ENCODE measurements around the gene PRM1. TPM values are rescaled to one million over a fixed set of nuclear protein-coding genes. Genes with fewer than 3 reads are reported as not detected.

PRM1 gene
- total and polyA plus RNA-seq, 2 of the 13 experiments (the other 11 are each of a cell fraction or from before 2014, with no cell fraction given), result not detected

GRCh38 chr16:11280616-11281522, at the start of gene PRM1 (continued):
- TF ChIP-seq TBP (CRISPR knock-in tag; IDR thresholded peaks at IDR 0.05) (no peak), GLMP (CRISPR knock-in tag; IDR thresholded peaks at IDR 0.05; ENCODE audit: borderline replicate concordance) (no peak), RAD51 (IDR thresholded peaks at IDR 0.05; ENCODE audit: borderline replicate concordance) (no peak), KLF9 (CRISPR knock-in tag; IDR thresholded peaks at IDR 0.05; ENCODE audit: low read depth) (no peak), ZNF558 (CRISPR knock-in tag; IDR thresholded peaks at IDR 0.05; ENCODE audit: borderline replicate concordance) (no peak), FOSL2 (CRISPR knock-in tag; IDR thresholded peaks at IDR 0.05) (no peak), ZNF629 (CRISPR knock-in tag; conservative IDR thresholded peaks at IDR 0.05) (no peak), TSC22D2 (CRISPR knock-in tag; IDR thresholded peaks at IDR 0.05; ENCODE audit: borderline replicate concordance) (no peak), ZBTB10 (CRISPR knock-in tag; IDR thresholded peaks at IDR 0.05; ENCODE audit: borderline replicate concordance) (no peak), KDM1A (CRISPR knock-in tag; IDR thresholded peaks at IDR 0.05) (no peak), SRSF4 (IDR thresholded peaks at IDR 0.05; ENCODE audit: low read depth, low read length, poor library complexity, severe bottlenecking) (no peak), MTF2 (CRISPR knock-in tag; IDR thresholded peaks at IDR 0.05; ENCODE audit: borderline replicate concordance) (no peak), IRF9 (CRISPR knock-in tag; IDR thresholded peaks at IDR 0.05; ENCODE audit: borderline replicate concordance) (0 out of 2 replicates have a peak, but pooled peaks have one; percentile 48), NR0B2 (CRISPR knock-in tag; IDR thresholded peaks at IDR 0.05) (peak; percentile 54; the same call in 1 of the 2 replicates), ZNF362 (CRISPR knock-in tag; IDR thresholded peaks at IDR 0.05; ENCODE audit: borderline replicate concordance) (no peak), ZNF256 (CRISPR knock-in tag; conservative IDR thresholded peaks at IDR 0.05) (no peak), ZNF317 (CRISPR knock-in tag; IDR thresholded peaks at IDR 0.05) (no peak), ARHGAP35 (CRISPR knock-in tag; IDR thresholded peaks at IDR 0.05; ENCODE audit: borderline replicate concordance) (no peak), ZNF746 (CRISPR knock-in tag; IDR thresholded peaks at IDR 0.05) (no peak; the same call in 1 of the 2 replicates), ZNF343 (CRISPR knock-in tag; IDR thresholded peaks at IDR 0.05) (peak; percentile 57; the same call in 1 of the 2 replicates), REL (CRISPR knock-in tag; conservative IDR thresholded peaks at IDR 0.05) (no peak), ZNF576 (CRISPR knock-in tag; IDR thresholded peaks at IDR 0.05) (no peak), ZNF282 (IDR thresholded peaks at IDR 0.05; ENCODE audit: partially characterized antibody) (no peak)
